Inferior parietal cortex (tissue), 1 donor: Measurements from ENCODE around the gene LGR4.

Experiments used
- DNase-seq: peaks from one replicate; pipeline ENCODE4 v3.0.0-alpha.2; 2016; ENCODE audit errors: extremely low spot score

LGR4 gene

GRCh38 chr11:27427183-27427980, 45.2 kb downstream of the LGR4 start:
- no peak for DNase-seq

- DNase-seq, result no peak
These were observed 46.8 kb downstream of the LGR4 start for GRCh38 chr11:27425814-27426213.

GRCh38 chr11:27423125-27423524, 49.5 kb downstream of the LGR4 start:
- DNase-seq, result no peak

GRCh38 chr11:27421819-27422494, 50.6 kb downstream of the LGR4 start:
- no peak for DNase-seq

- DNase-seq, result no peak
These were observed 51.6 kb downstream of the LGR4 start for GRCh38 chr11:27420722-27421572.

DNA sequence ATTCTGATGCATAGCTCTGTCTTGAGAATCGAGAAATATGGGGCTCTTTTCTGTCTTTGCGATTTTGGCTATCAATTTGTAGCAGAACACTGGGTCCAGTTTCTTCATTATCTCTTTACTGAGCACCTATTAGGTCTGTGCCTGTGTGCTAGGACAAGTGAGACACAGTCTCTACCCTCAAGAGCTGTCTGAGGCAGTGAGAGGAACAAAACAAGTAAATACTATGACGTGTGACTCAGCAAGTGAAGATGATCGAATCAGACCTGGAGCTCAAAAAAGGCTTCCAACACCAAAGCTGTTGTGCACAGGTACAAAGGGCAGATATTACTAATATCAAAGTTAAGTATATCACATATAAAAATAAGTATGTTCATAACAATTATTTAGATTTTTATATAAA, 52.4 kb downstream of the LGR4 start:
- no peak for DNase-seq

DNA sequence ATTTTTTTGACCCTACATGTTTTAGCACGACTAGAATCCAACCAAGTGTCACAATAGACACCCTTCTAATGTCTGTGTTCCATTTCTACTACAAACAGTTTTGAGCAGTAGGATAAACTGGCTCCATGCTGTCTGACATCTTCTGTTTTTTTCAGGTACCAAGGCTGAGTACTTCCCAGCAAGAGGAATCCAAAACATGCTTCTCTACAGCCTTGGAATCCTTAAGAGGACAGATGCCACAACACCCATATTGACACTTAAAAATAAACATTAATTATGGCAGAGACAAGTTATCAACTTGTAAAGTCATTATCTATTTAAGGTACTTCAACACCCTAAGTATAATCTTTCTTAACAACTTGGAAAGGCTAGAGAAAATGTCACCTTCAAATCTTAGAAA, 54.2 kb downstream of the LGR4 start:
- no peak for DNase-seq

DNA sequence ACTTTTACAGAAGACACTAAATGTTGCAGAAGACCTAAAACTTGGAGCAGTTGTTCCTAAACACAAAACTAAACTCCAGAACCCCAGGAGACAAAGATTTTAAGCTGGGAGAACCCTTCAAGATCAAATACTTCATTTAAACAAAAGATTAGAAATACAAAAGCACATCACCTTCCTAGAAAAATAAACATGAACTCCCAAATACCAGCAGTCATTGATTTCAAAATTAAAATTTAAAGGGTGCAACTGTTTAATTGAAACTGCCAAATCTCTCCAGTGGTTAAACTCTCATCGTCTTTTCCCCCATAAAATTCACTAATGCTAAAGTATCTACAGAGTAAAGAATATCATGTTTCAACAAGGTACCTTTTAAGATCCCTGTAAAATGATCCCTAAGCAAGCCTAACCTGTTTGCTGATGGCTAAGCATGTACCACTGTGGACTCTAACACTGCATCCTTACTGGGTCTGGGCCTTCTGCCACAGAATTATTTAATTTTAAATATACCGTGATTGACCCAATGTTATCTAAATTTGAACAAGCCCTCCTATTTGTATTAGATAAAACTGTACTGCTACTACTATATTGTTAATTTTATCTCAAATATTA, 55.9 kb downstream of the LGR4 start:
- DNase-seq, result no peak

- no peak for DNase-seq
These were observed 57.9 kb downstream of the LGR4 start for GRCh38 chr11:27414644-27415043.

- DNase-seq, result no peak
These were observed 59.4 kb downstream of the LGR4 start for GRCh38 chr11:27413218-27413617.

GRCh38 chr11:27412192-27412691, 60.3 kb downstream of the LGR4 start:
- no peak for DNase-seq

GRCh38 chr11:27411328-27411727, 61.3 kb downstream of the LGR4 start:
- no peak for DNase-seq

DNA sequence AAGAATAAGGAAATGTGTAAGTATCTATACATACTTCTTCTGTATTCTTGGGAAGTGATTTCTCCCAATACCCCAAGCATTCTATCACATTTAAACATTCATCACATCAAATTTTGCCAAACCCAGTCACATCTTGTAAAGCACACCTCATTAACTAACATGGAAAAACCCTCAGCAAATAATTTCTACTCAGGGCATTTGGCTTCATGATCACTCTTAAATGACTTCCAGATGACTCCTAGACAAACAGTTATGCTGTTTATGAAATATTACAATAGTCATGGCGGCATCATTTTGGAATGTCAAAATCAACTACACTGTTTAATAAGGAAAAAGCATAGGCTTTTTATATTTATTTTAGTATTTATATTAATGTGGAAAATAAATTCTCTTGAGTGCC, 62.3 kb downstream of the LGR4 start:
- DNase-seq, result no peak

GRCh38 chr11:27409742-27410141, 62.8 kb downstream of the LGR4 start:
- no peak for DNase-seq

- no peak for DNase-seq
These were observed 63.5 kb downstream of the LGR4 start for GRCh38 chr11:27409049-27409448.

GRCh38 chr11:27408246-27408800, 64.3 kb downstream of the LGR4 start:
- DNase-seq, result no peak

DNA sequence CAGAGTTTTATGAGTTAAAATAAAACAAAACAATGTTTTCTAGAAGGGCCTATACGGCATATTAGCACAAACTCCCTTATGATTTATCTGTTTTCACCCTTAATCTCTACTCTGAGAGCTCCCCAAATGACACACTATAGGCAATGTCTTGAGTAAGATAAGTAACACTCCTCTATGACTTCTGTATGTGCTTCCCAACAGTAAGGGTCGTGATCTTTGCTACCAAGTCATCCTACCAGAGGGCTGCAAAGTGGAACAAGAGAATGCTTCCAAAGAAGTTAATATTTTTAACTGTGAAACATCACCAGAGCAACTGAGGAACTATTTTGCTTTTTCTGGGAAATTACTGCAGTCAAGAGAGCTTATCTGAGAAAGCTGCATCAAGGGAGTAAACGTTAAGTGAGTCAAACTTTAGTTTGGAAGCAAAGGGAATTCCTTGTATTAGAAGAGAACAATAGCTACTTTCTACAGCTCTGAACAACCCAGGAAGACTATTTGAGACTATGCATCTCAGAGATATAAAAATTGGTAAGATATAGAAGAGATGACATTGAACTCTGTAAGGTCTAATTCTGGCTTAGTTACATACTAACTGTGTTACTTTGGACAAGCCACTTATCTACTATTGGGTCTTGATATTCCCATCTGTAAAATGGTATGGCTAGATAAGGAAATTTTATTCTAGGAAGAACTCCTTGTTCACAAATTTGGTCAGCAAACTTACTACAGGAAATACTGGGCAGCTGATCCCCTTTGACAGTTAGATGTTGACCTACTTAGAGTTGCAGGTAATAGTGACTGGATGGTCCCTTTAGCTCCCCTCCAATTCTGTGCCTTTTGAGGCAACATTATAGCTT, 65.9 kb downstream of the LGR4 start:
- no peak for DNase-seq

DNA sequence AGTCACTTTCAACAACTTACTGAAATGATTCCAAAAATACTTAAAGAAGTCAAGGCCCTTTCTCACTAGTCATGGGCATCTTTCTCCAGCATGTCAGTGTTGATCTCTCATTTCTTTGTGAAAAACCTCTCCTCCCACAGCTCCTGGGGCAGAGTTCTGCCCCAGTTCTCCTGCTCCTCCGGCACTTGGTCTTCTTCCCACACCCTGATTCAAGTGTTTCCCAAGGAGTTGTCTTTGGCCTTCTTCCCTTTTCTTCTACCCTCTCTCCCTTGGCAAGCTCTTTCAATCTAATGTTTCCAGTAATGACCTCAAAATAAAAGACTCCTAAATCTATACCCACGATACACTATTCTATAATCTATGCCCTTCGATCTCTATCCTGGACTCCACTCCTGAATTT, 67.5 kb downstream of the LGR4 start:
- no peak for DNase-seq

DNA sequence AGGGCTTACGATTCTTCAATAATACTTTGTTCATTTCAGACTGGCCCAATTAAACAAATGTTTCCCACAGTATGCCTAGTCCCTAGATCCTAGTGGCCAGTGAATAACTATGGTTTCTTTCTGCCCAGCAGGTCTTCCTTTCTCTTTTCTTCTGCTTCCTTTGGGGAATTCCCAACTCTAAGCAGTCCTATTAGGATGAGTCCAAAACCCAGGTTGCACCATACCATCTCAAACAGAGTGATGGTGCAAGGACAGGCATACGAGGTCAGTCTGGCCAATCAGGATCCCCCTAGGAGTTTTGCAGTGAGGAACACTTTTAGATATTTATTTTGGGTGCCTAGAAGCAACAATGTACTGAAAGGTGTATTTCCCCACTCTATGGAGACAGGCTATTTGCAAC, 68.2 kb downstream of the LGR4 start:
- no peak for DNase-seq

GRCh38 chr11:27403195-27403594, 69.4 kb downstream of the LGR4 start:
- no peak for DNase-seq

DNA sequence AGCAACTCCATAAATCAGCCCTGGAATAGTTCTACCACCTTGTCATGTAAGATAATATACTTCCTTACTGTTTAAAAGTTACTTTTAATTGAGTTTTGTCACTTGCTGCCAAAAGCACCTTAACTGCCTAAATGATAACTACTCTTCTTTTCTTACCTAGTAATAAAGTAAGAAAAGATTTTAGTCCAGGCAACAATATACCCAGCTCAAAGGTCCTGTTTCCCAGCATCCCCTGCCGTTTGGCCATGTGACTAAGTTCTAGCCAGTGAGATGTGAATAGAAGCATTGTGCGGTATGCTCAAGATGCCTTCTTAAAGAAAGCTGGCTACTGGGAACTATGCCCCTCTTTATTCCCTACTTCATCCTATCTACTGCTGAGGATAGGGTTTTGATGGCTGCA, 70.1 kb downstream of the LGR4 start:
- no peak for DNase-seq
